A549 (cell line): Measurements from ENCODE around the gene DOK6. TPM values are rescaled to one million over a fixed set of nuclear protein-coding genes. Genes with fewer than 3 reads are reported as not detected.

Experiments
- ATAC-seq, 2 experiments: fragments of 200-7000 bp in 1 of 2; fragments of >200 bp in 1 of 2; cut with Nextera tagmentation in 1 of 2; cut with Tn5 transposase in 1 of 2; 3 replicates each; pipeline versions ENCODE4 v1.8.0 to v1.9.1; 2018 to 2020; ENCODE audit warnings: mild to moderate bottlenecking in 1 of 2, moderate library complexity in 1 of 2
- CTCF ChIA-PET: fragments of 300-600 bp; sonication (Branson Sonifier 250); formaldehyde crosslinking; extraction: SDS; loops from one replicate; lab custom pipeline; 2021; ENCODE audit warnings: antibody characterized with exemption, inconsistent platforms; lab: Yijun Ruan, JAX
- POLR2A ChIA-PET: fragments of 350-600 bp; formaldehyde crosslinking; extraction: SDS; loops from one replicate; lab custom pipeline; 2021; ENCODE audit warnings: antibody characterized with exemption, inconsistent platforms; lab: Yijun Ruan, JAX
- DNase-seq, 2 experiments: peaks; one replicate each; pipeline versions ENCODE4 v3.0.0 to v3.0.0-alpha.2; 2011 to 2016; ENCODE audit warnings: low read depth in 1 of 2, low spot score in 1 of 2
- FAIRE-seq: peaks from 2 replicates; lab custom pipeline; 2011; peaks lifted over from hg19 to GRCh38; lab: Jason Lieb, UNC
- H3K27ac ChIP-seq, 2 experiments: fragments of >200 bp; sonication (Bioruptor Twin); formaldehyde crosslinking; 3 replicates each; pipeline ENCODE4 v1.5.1; 2016 to 2017
- H3K4me1 ChIP-seq: fragments of >200 bp; sonication (Bioruptor Twin); formaldehyde crosslinking; 3 replicates; pipeline ENCODE4 v1.6.1; 2016
- H3K4me2 ChIP-seq: fragments of >200 bp; sonication (Bioruptor Twin); formaldehyde crosslinking; 3 replicates; pipeline ENCODE4 v1.6.1; 2016
- H3K4me3 ChIP-seq: fragments of >200 bp; sonication (Bioruptor Twin); formaldehyde crosslinking; 3 replicates; pipeline ENCODE4 v1.5.1; 2016
- H3K9me3 ChIP-seq: fragments of >200 bp; sonication (Bioruptor Twin); formaldehyde crosslinking; 3 replicates; pipeline ENCODE4 v1.6.1; 2016
- BCL3 ChIP-seq: fragments of >200 bp; sonication (Bioruptor Twin); formaldehyde crosslinking; IDR thresholded peaks from 3 replicates; pipeline ENCODE4 v1.6.1; 2016
- CTCF ChIP-seq: fragments of >200 bp; sonication (Bioruptor Twin); formaldehyde crosslinking; IDR thresholded peaks from 3 replicates; pipeline ENCODE4 v1.5.1; 2016
- ELK1 ChIP-seq: fragments of 150-350 bp; IDR thresholded peaks from 2 replicates; pipeline ENCODE4 v1.6.1; 2014; ENCODE audit warnings: low read depth, mild to moderate bottlenecking, low read length
- EP300 ChIP-seq, 2 experiments: fragments of >200 bp; sonication (Bioruptor Twin); formaldehyde crosslinking; IDR thresholded peaks; 2 replicates in 1 of 2; 3 replicates in 1 of 2; pipeline ENCODE4 v1.6.1; 2016 to 2017
- ESRRA ChIP-seq: fragments of 150-350 bp; IDR thresholded peaks from 2 replicates; pipeline ENCODE4 v1.6.1; 2014; ENCODE audit warnings: mild to moderate bottlenecking, low read length, borderline replicate concordance
- FOSB ChIP-seq: fragments of 250-450 bp; sonication (Bioruptor Pico); IDR thresholded peaks from 2 replicates; pipeline ENCODE4 v1.5.0; 2020; ENCODE audit warnings: mild to moderate bottlenecking, moderate library complexity
- FOSL2 ChIP-seq, 2 experiments: fragments of 450-650 bp in 1 of 2; fragments of >200 bp in 1 of 2; sonication (Bioruptor Twin) in 1 of 2; formaldehyde crosslinking; IDR thresholded peaks; 2 replicates each; pipeline versions ENCODE4 v1.5.0 to v1.6.1; 2016 to 2020; ENCODE audit warnings: mild to moderate bottlenecking in 1 of 2, moderate library complexity in 1 of 2
- GATA3 ChIP-seq: IDR thresholded peaks from 2 replicates; pipeline ENCODE4 v1.6.1; 2012; ENCODE audit warnings: borderline replicate concordance
- HDAC2 ChIP-seq: fragments of 200-600 bp; sonication (generic); IDR thresholded peaks from 2 replicates; pipeline ENCODE4 v1.6.1; 2016
- HES2 ChIP-seq: fragments of >200 bp; sonication (Bioruptor Twin); formaldehyde crosslinking; IDR thresholded peaks from 2 replicates; pipeline ENCODE4 v1.6.1; 2016
- HMGXB4 ChIP-seq: fragments of 250-450 bp; sonication (Bioruptor Pico); IDR thresholded peaks from 2 replicates; pipeline ENCODE4 v1.5.0; 2021; ENCODE audit warnings: mild to moderate bottlenecking, moderate library complexity, borderline replicate concordance
- HOXA7 ChIP-seq: fragments of 250-450 bp; sonication (Bioruptor Pico); IDR thresholded peaks from 2 replicates; pipeline ENCODE4 v1.5.0; 2020; ENCODE audit warnings: mild to moderate bottlenecking, moderate library complexity
- HOXB13 ChIP-seq: fragments of 250-450 bp; sonication (Bioruptor Pico); IDR thresholded peaks from 2 replicates; pipeline ENCODE4 v1.5.0; 2020; ENCODE audit warnings: low read depth, mild to moderate bottlenecking, moderate library complexity
- KDM1A ChIP-seq: fragments of 200-600 bp; sonication (generic); IDR thresholded peaks from 2 replicates; pipeline ENCODE4 v1.6.1; 2016; ENCODE audit warnings: low read depth, mild to moderate bottlenecking
- KDM5A ChIP-seq: fragments of 200-600 bp; sonication (generic); IDR thresholded peaks from 2 replicates; pipeline ENCODE4 v1.6.1; 2016; ENCODE audit warnings: antibody characterized with exemption, mild to moderate bottlenecking
- NPAS2 ChIP-seq: fragments of 250-450 bp; sonication (Bioruptor Pico); IDR thresholded peaks from 2 replicates; pipeline ENCODE4 v1.8.0; 2022; ENCODE audit warnings: mild to moderate bottlenecking, moderate library complexity, borderline replicate concordance
- NR3C1 ChIP-seq: fragments of >200 bp; sonication (Bioruptor Twin); formaldehyde crosslinking; IDR thresholded peaks from 3 replicates; pipeline ENCODE4 v1.6.1; 2017
- PBX3 ChIP-seq: IDR thresholded peaks from 2 replicates; pipeline ENCODE4 v1.6.1; 2012
- PHF8 ChIP-seq: fragments of 200-600 bp; sonication (generic); IDR thresholded peaks from 2 replicates; pipeline ENCODE4 v1.6.1; 2016; ENCODE audit warnings: low read depth, mild to moderate bottlenecking, antibody characterized with exemption, moderate library complexity, borderline replicate concordance
- POLR2A ChIP-seq: IDR thresholded peaks from 2 replicates; pipeline ENCODE4 v1.6.1; 2012; ENCODE audit warnings: mild to moderate bottlenecking, low read length
- RAD21 ChIP-seq, 2 experiments: fragments of >200 bp in 1 of 2; sonication (Bioruptor Twin) in 1 of 2; formaldehyde crosslinking in 1 of 2; IDR thresholded peaks in 1 of 2; conservative IDR thresholded peaks in 1 of 2; 2 replicates in 1 of 2; 3 replicates in 1 of 2; pipeline ENCODE4 v1.6.1; 2012 to 2018; ENCODE audit warnings: inconsistent platforms in 1 of 2
- RCOR1 ChIP-seq: fragments of 150-350 bp; IDR thresholded peaks from 2 replicates; pipeline ENCODE4 v1.6.1; 2014; ENCODE audit warnings: antibody characterized with exemption, low read length, low read depth
- RFX5 ChIP-seq: fragments of 450-650 bp; IDR thresholded peaks from 2 replicates; pipeline ENCODE4 v1.7.1; 2014; ENCODE audit warnings: antibody characterized with exemption, mild to moderate bottlenecking, moderate library complexity
- USF2 ChIP-seq: fragments of 450-650 bp; IDR thresholded peaks from 2 replicates; pipeline ENCODE4 v1.6.1; 2014; ENCODE audit warnings: antibody characterized with exemption
- ZC3H11A ChIP-seq: fragments of 450-650 bp; IDR thresholded peaks from 2 replicates; pipeline ENCODE4 v1.6.1; 2014; ENCODE audit warnings: antibody characterized with exemption, mild to moderate bottlenecking
- ZFP36 ChIP-seq: fragments of 450-650 bp; IDR thresholded peaks from 2 replicates; pipeline ENCODE4 v1.6.1; 2014; ENCODE audit warnings: borderline replicate concordance; ENCODE audit not compliant: partially characterized antibody
- WGBS: methylation state at CpG from one replicate; pipeline ENCODE4 v1.1.6; 2017; ENCODE audit errors: missing lambda C conversion rate; 5-methylcytosine and 5-hydroxymethylcytosine counted together
- polyA plus RNA-seq, 4 experiments: library from polyadenylated mRNA; depleted of rRNA in 3 of 4; stranded (reverse); fragments of >200 nt; fragmentation: RNase III in 1 of 4; extraction: RNeasy Plus Mini Kit Qiagen cat#74134 plus additional on column Dnase treatment in 1 of 4; gene quantifications; 2 replicates in 3 of 4; 3 replicates in 1 of 4; pipeline ENCODE4 v1.2.3, GENCODE V29; 2011 to 2017

DOK6 gene
- polyA plus RNA-seq, 2 of the 4 experiments (the other 2 are of a cell fraction) = not detected

GRCh38 chr18:69400976-69401225 lies 213 bp downstream of the DOK6 start:
- CTCF ChIA-PET = no interaction called here
- peak overlapping the region; percentile 94 for H3K4me2 ChIP-seq

GRCh38 chr18:69401226-69401971 lies 711 bp downstream of the DOK6 start:
- Histone ChIP-seq H3K4me3 (peak overlapping the region; percentile 49), H3K4me1 (peaks cover 7% of the 10 kb centered on the region; the same call in 1 of the 3 replicates), H3K4me2 (peak overlapping the region; percentile 94), H3K9me3 (no peaks in the 10 kb centered on the region), H3K27ac (no peak overlapping the region)
- FAIRE-seq (no peak), DNase-seq (peak; percentile 2), ATAC-seq (peak; percentile 28 to 58; a peak in 4 of 6 replicates)
- no peak for TF ChIP-seq HOXB13 (CRISPR knock-in tag)
- no peak for TF ChIP-seq PBX3
- TF ChIP-seq HMGXB4 (CRISPR knock-in tag) = no peak
- no peak for TF ChIP-seq RFX5
- TF ChIP-seq NR3C1 = no peak
- TF ChIP-seq POLR2A = no peak
- no peak for TF ChIP-seq KDM1A
- no peak for TF ChIP-seq HES2
- no peak for TF ChIP-seq ESRRA
- TF ChIP-seq HOXA7 (CRISPR knock-in tag) = no peak
- TF ChIP-seq USF2 = no peak
- TF ChIP-seq RAD21 (conservative IDR thresholded peaks at IDR 0.05 in 1 of 2, IDR thresholded peaks at IDR 0.05 in 1 of 2) = no peak
- no peak for TF ChIP-seq NPAS2 (CRISPR knock-in tag)
- no peak for TF ChIP-seq BCL3
- ChIA-PET CTCF (no interaction called here), POLR2A (no interaction called here)
- WGBS = 28% methylated on average over 4 of the region's 66 CpGs

More at GRCh38 chr18:69400976-69401225, 213 bp downstream of the DOK6 start:
- FAIRE-seq (no peak), ATAC-seq (peak in 1 of 2 experiments; percentile 50; a peak in 1 of 6 replicates), DNase-seq (peak in 1 of 2 experiments; percentile 2)
- H3K27ac ChIP-seq = no peak overlapping the region
- no peaks in the 10 kb centered on the region for H3K9me3 ChIP-seq
- no CpG with 5 or more reads among the region's 47 CpGs for WGBS
- TF ChIP-seq FOSL2 (IDR thresholded peaks at IDR 0.05) = no peak
- TF ChIP-seq FOSL2 (CRISPR knock-in tag; IDR thresholded peaks at IDR 0.05) = no peak
- no peak for TF ChIP-seq GATA3
- TF ChIP-seq ZFP36 = no peak
- TF ChIP-seq ZC3H11A = no peak
- no peak for TF ChIP-seq RAD21 (conservative IDR thresholded peaks at IDR 0.05 in 1 of 2, IDR thresholded peaks at IDR 0.05 in 1 of 2)
- no peak for TF ChIP-seq PHF8
- TF ChIP-seq HES2 = no peak
- no peak for TF ChIP-seq POLR2A
- no peak for TF ChIP-seq FOSB
- TF ChIP-seq CTCF = no peak
- no peak for TF ChIP-seq KDM5A
- no peak for TF ChIP-seq EP300 (IDR thresholded peaks at IDR 0.05)
- no peak for TF ChIP-seq ELK1
- TF ChIP-seq RCOR1 = no peak
- no peak for TF ChIP-seq HDAC2
- POLR2A ChIA-PET = no interaction called here
- peaks cover 7% of the 10 kb centered on the region; the same call in 1 of the 3 replicates for H3K4me1 ChIP-seq
- peak overlapping the region; percentile 49 for H3K4me3 ChIP-seq
